ENCODE results near the gene SNCG. TPM values are rescaled to one million over a fixed set of nuclear protein-coding genes. Genes with fewer than 3 reads are reported as not detected.
"Not testable (repeated sequence)": the region's sequence is repeated elsewhere in the genome, so short reads cannot be mapped to it uniquely, and the experiment has no call there.

Gene SNCG
- polyA plus RNA-seq, 3 donors: 9.9 to 13.8 (median 11.6) TPM

GRCh38 chr10:86942441-86943315, 15.7 kb upstream of the SNCG start:
- no peak for DNase-seq (ENCODE audit: extremely low read depth in 1 of 11, low read depth in 9 of 11, low spot score in 4 of 11)

GRCh38 chr10:86943316-86944030, 14.9 kb upstream of the SNCG start:
- DNase-seq (ENCODE audit: extremely low read depth in 1 of 11, low read depth in 9 of 11, low spot score in 4 of 11): no peak

DNA sequence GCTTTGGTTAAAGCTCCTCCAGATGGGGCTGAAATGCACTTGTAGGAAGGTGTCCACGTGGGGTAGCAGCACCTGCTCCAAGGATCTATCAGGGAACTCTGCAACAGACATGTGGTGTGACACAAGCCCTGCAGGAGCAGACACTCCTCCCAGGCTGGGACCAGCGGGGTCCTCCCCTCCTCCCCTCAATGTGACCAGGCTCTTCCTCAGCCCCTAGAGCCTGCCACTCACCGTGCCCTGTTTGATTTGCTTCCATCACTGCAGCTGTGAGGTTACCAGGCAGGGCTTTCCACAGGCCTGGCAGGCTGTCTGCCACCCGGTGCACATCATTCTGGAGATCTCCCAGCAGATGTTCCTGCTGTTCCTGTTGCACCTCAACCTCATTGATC, 14.4 kb upstream of the SNCG start:
- DNase-seq (ENCODE audit: extremely low read depth in 1 of 11, low read depth in 9 of 11, low spot score in 4 of 11): no peak

DNA sequence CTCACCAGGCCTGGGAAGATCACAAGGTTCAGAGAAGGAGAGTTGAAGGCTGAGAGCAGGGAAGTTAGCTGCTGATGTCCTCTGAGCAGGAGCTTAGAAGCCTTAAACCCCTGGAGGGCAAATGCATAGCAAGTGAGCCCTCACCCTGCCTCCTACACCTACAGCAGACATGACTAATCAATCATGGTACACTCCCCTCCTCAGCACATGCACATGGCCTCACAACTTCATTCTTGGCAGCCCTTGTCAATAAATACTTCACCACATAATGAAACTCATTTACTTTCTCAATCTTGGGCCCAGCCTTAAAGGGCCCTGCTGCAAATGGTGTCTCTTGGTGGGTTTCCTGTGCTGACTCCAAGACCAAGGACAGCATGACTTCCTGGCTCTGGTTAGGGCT, 13.9 kb upstream of the SNCG start:
- DNase-seq (ENCODE audit: extremely low read depth in 1 of 11, low read depth in 9 of 11, low spot score in 4 of 11): no peak

GRCh38 chr10:86944907-86945306, 13.5 kb upstream of the SNCG start:
- DNase-seq (ENCODE audit: extremely low read depth in 1 of 11, low read depth in 9 of 11, low spot score in 4 of 11): no peak

- DNase-seq (ENCODE audit: extremely low read depth in 1 of 11, low read depth in 9 of 11, low spot score in 4 of 11): no peak
Measured at GRCh38 chr10:86945361-86946212, 12.8 kb upstream of the SNCG start.

- no peak for DNase-seq (ENCODE audit: extremely low read depth in 1 of 11, low read depth in 9 of 11, low spot score in 4 of 11)
Measured at GRCh38 chr10:86946213-86947155, 11.9 kb upstream of the SNCG start.

DNA sequence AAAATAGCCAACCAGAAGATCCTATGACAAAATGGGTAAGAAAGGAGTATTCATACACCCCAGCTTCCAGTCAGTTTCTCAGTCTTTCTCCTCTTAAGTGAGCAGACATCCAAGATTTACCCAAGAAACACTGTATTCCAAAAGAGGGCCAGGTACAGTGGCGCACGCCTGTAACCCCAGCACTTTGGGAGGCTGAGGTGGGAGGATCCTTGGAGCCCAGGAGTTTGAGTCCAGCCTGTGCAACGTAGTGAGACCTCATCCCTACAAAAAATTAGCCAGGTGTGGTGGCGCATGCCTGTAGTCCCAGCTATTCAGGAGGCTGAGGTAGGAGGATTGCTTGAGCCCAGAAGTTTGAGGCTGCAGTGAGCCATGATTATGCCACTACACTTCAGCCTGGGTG, 10.6 kb upstream of the SNCG start:
- not testable (repeated sequence) for DNase-seq (ENCODE audit: extremely low read depth in 1 of 11, low read depth in 9 of 11, low spot score in 4 of 11)

GRCh38 chr10:86950349-86950748, 8.1 kb upstream of the SNCG start:
- no peak for DNase-seq (ENCODE audit: extremely low read depth in 1 of 11, low read depth in 9 of 11, low spot score in 4 of 11)

- DNase-seq (ENCODE audit: extremely low read depth in 1 of 11, low read depth in 9 of 11, low spot score in 4 of 11): no peak
Measured at GRCh38 chr10:86951184-86951761, 7.1 kb upstream of the SNCG start.

- no peak for DNase-seq (ENCODE audit: extremely low read depth in 1 of 11, low read depth in 9 of 11, low spot score in 4 of 11)
Measured at GRCh38 chr10:86952106-86952505, 6.3 kb upstream of the SNCG start.

- not testable (repeated sequence) for DNase-seq (ENCODE audit: extremely low read depth in 1 of 11, low read depth in 9 of 11, low spot score in 4 of 11)
Measured at GRCh38 chr10:86952697-86953096, 5.7 kb upstream of the SNCG start.

DNA sequence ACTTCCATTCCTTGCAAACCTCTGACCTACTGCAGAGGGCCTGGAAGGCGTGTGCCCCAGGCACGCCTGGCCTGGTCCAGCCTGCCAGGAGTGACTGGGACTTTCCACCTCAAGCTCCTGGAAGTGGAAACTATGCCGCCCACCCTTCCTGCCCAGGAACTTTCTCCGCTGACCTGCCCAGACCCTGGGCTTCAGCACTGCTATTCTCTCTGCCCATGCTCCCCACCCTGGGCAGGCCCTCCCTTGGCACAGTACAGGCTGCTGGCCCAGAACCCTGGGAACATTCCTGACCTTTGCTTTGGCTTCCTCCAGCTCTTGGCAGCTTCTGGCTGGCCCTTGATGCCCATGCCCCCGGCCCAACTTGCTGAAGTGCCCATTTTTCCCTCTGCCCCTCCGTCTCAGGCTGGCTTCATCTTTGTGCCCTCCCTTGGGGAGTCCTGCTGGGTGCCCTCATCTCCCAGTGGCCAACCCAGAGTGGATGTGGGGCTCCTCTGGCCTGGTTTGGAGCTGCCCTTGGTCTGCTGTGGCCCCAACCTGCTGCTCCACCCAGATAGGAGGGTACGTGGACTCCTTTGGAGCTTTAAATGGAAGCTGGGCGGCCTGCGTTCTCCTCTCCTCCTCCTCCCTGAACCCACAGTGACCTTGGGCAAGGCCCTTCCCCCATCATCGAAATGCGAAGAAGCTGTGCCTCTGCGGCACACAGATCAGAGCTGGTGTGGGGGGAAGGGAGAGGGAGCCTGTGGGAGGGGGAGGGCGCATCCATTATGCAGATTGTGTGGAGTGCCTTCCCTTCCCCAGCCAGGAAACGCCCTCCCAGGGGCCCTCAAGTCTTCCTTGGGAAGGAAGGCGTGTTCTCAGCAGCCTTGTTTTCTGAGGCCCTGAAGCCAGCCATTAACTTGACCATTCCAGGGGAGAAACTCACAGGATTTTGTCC, 4.4 kb upstream of the SNCG start:
- DNase-seq (ENCODE audit: extremely low read depth in 1 of 11, low read depth in 9 of 11, low spot score in 4 of 11): peak in 4 of 11 donors; percentile 57 to 69 (median 64)

GRCh38 chr10:86954681-86955500, 3.5 kb upstream of the SNCG start:
- no peak for DNase-seq (ENCODE audit: extremely low read depth in 1 of 11, low read depth in 9 of 11, low spot score in 4 of 11)

- DNase-seq (ENCODE audit: extremely low read depth in 1 of 11, low read depth in 9 of 11, low spot score in 4 of 11): no peak
Measured at GRCh38 chr10:86955501-86956194, 2.8 kb upstream of the SNCG start.
